Fibroblast of mammary gland (primary cell): ENCODE data around the gene CXorf65.
A peak's percentile ranks its signal among the peaks of the same experiment; 100 is the strongest.

Experiments
- DNase-seq: peaks from one replicate; pipeline ENCODE4 v3.0.0-alpha.2; 2010; ENCODE audit warnings: low read depth
- H3K4me3 ChIP-seq: 2 replicates; pipeline ENCODE4 v1.5.1; 2011; ENCODE audit warnings: low read depth, mild to moderate bottlenecking, low read length, moderate library complexity; ENCODE audit not compliant: control insufficient read depth
- TF ChIP-seq, protein P1 (sequence below): conservative IDR thresholded peaks from 2 replicates; pipeline ENCODE4 v1.5.1; 2011; ENCODE audit warnings: low read depth, low read length, inconsistent platforms; ENCODE audit not compliant: control insufficient read depth, insufficient read depth

CXorf65 gene

GRCh38 chrX:71144651-71145050, 38.1 kb upstream of the CXorf65 start, which contains the start of gene NLGN3:
TSS of gene NLGN3 (plus strand) at chrX:71144841. CDS start at chrX:71147750, 2,909 bp downstream.
- DNase-seq = no peak
- no peak within 1 kb of the TSS for H3K4me3 ChIP-seq
- TF ChIP-seq, protein P1, sequence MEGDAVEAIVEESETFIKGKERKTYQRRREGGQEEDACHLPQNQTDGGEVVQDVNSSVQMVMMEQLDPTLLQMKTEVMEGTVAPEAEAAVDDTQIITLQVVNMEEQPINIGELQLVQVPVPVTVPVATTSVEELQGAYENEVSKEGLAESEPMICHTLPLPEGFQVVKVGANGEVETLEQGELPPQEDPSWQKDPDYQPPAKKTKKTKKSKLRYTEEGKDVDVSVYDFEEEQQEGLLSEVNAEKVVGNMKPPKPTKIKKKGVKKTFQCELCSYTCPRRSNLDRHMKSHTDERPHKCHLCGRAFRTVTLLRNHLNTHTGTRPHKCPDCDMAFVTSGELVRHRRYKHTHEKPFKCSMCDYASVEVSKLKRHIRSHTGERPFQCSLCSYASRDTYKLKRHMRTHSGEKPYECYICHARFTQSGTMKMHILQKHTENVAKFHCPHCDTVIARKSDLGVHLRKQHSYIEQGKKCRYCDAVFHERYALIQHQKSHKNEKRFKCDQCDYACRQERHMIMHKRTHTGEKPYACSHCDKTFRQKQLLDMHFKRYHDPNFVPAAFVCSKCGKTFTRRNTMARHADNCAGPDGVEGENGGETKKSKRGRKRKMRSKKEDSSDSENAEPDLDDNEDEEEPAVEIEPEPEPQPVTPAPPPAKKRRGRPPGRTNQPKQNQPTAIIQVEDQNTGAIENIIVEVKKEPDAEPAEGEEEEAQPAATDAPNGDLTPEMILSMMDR = no peak

DNA sequence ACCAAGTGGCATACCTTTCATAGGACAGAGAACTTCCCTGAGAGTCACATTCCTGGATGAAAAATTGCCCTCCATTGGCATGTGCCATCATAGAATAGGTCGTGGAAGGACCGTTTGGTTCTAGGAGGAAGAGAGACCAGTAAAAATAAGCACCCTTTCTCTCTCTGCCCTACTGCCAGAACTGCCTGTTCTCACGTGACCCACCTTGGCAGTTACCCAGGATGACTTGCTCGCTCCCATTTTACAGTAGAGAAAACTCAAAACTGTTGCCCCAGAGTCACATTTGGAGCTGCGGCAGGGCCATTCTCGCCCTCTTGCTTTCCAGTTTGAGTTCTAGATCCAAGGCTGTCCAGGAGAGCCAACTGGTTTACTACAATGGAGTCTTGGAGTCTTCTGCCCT, 37.0 kb upstream of the CXorf65 start:
- no peak overlapping the region for H3K4me3 ChIP-seq
- DNase-seq = peak; percentile 64
- TF ChIP-seq, protein P1 = no peak

DNA sequence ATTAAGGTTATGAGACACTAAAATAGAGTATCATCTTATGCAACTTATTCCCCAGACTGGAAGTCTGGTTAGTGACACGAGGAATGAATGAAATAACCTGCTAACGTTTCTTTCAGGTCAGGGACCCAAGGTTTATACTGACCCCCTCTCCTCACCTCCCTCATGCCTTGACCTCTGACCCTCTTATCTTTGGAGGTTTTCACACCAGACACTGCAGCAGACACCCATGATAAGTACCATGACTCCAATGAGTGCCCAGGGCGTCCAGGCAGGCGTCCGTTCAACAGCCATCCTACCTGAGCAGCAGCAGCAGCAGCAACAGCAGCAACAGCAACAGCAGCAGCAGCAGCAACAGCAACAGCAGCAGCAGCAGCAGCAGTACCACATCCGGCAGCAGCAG, 33.9 kb upstream of the CXorf65 start:
- no peak overlapping the region for H3K4me3 ChIP-seq
- TF ChIP-seq, protein P1 = no peak
- DNase-seq = no peak

DNA sequence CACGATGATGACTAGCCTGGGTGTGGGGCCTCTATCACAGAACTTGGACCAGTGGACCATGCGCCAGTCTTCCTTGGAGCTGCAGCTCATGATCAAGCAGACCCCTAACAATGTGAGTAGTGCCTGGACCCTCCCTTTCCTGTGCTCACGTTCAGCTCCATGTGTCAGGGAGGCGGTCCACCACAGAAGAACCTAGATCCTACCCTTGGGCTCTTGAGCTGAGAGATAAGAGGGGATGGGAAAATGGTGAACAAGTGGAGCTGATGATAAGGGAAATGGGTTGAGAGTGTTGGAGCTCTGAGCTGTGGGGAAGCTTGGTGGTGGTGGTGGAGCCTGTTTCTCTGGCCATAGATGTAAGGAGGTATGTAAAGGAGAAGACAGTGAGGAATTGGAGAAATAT, 25.0 kb upstream of the CXorf65 start:
- no peak overlapping the region for H3K4me3 ChIP-seq
- DNase-seq = no peak
- TF ChIP-seq, protein P1 = no peak

GRCh38 chrX:71128915-71129765, 22.6 kb upstream of the CXorf65 start:
- H3K4me3 ChIP-seq = no peak overlapping the region
- DNase-seq = peak; percentile 53
- TF ChIP-seq, protein P1 = peak; percentile 74

- TF ChIP-seq, protein P1 = no peak
- peak; percentile 55 for DNase-seq
- H3K4me3 ChIP-seq = no peak overlapping the region
Measured at GRCh38 chrX:71128166-71128833, 21.8 kb upstream of the CXorf65 start.
